GM18861 (cell line): ENCODE results near the gene PUS1.

Experiments
- ATAC-seq: cut with Tn5 transposase; IDR thresholded peaks from one replicate; pipeline ENCODE4 v1.9.1; 2021; ENCODE audit not compliant: unreplicated experiment

The PUS1 gene

GRCh38 chr12:131915823-131916222 is 13.3 kb upstream of the PUS1 start:
- ATAC-seq, result no peak

GRCh38 chr12:131916306-131917138 is 12.6 kb upstream of the PUS1 start:
- no peak for ATAC-seq

GRCh38 chr12:131917139-131917710 is 11.9 kb upstream of the PUS1 start:
- no peak for ATAC-seq

- no peak for ATAC-seq
Observed at GRCh38 chr12:131917711-131918306, 11.3 kb upstream of the PUS1 start.

GRCh38 chr12:131918311-131919050 is 10.6 kb upstream of the PUS1 start:
- ATAC-seq, result no peak

- no peak for ATAC-seq
Observed at GRCh38 chr12:131919051-131919347, 10.1 kb upstream of the PUS1 start.

- ATAC-seq, result no peak
Observed at GRCh38 chr12:131919366-131920156, 9.5 kb upstream of the PUS1 start.

GRCh38 chr12:131920157-131920508 is 8.9 kb upstream of the PUS1 start:
- ATAC-seq, result no peak

GRCh38 chr12:131920902-131921840 is 7.9 kb upstream of the PUS1 start:
- no peak for ATAC-seq

GRCh38 chr12:131921866-131922769 is 7.0 kb upstream of the PUS1 start:
- no peak for ATAC-seq

- ATAC-seq, result no peak
Observed at GRCh38 chr12:131922772-131923171, 6.3 kb upstream of the PUS1 start.

GRCh38 chr12:131923260-131923659 is 5.8 kb upstream of the PUS1 start:
- peak; percentile 85 for ATAC-seq

- ATAC-seq, result no peak
Observed at GRCh38 chr12:131927110-131928079, 1.7 kb upstream of the PUS1 start.

GRCh38 chr12:131928080-131928710 is 881 bp upstream of the PUS1 start:
- no peak for ATAC-seq

GRCh38 chr12:131929581-131930456 is 743 bp downstream of the PUS1 start:
- no peak for ATAC-seq

GRCh38 chr12:131930510-131930909 is 1.4 kb downstream of the PUS1 start:
- no peak for ATAC-seq
